Hematopoietic multipotent progenitor cell treated with erythropoietin and hydrocortisone succinate and interleukin-3 and kit ligand, for 4 days (in vitro differentiated cells): ENCODE results near the gene TCERG1L.
A peak's percentile ranks its signal among the peaks of the same experiment; 100 is the strongest.
"Not testable (repeated sequence)": the region's sequence is repeated elsewhere in the genome, so short reads cannot be mapped to it uniquely, and the experiment has no call there.

Experiments used
- DNase-seq: peaks from one replicate; pipeline ENCODE4 v3.0.0-alpha.2; 2015

TCERG1L gene

DNA sequence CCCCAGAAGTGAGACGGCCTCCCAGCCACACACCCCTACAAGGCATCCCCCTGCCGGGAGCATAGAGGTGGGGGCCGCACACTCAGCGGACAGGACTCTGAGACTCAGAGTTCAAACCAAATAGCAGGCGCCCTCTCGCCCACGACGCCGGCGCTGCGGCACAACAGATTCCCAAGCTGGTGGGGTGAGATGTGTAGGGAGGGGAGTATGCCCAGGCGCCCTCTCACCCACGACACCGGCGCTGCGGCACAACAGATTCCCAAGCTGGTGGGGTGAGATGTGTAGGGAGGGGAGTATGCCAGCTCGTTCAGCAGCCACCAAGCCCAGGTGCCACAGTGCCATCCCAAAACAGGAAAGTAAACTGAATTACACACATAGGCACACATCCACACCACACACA is 64.7 kb downstream of the TCERG1L start:
- no peak for DNase-seq

DNA sequence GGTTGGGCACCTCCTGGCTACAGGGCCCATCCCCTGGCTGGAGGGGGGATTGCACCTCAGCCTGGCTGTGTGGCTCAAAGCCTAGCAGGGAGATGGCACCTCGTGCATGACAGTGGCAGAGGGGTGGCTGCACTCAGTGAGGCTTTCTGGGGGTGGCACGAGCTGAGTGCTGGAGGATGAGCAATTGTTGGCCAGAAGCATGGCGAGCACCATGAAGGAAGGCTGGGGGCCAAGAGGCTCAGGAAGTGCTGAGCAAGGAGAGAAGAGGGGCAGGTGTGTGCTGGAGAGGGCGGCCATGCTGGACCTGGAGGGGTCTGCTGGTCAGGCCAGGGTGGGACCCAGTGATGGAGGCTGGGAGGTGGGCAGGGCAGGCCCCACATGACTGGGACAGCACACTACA is 65.4 kb downstream of the TCERG1L start:
- DNase-seq: no peak

DNA sequence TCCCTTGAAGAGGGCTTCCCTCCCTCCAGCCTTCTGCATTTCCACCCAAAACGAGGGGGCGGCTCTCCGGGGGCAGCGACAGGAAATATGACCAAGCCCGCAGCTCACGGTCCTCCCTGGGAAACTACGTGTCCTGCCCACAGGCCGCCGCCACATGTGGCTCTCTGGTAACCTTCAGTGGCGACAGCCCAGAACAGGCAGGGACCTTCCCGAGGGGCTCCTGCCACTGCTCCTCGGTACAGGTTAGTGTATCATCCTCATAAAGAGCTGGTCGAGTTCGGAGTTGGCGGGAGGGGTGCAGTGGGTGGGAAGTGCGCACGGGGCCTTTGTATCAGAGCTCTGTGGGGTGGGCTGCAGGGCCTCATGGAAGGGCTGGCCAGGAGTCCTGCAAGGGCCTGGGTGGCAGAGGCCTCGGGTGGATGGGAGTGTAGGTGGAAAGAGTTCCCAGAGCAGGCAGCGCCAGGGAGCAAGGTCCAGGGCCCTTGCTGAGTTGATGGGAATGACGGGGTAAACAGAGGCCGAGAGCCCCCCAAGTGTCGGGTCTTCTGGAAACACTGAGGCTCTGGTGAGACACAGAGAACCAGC is 66.0 kb downstream of the TCERG1L start:
- no peak for DNase-seq

DNA sequence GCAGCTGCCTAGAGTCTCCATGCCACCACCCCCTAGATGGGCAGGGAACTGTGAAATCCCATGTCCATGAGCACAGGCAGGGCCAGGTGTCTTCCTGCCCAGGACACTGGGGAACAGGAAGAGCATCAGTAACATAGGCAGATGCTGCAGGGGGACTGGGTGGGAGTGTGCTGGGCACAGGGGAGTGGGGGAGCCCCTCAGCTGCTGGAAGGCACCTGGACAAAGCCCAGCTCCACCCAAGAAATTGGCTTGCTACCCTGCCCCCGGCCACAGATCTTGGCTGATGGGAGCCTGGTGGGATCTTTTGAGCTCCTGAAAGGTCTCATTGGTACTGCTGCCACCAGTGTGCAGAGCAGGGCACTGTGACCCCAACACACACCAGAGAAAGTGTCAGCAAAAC is 66.7 kb downstream of the TCERG1L start:
- DNase-seq: no peak

DNA sequence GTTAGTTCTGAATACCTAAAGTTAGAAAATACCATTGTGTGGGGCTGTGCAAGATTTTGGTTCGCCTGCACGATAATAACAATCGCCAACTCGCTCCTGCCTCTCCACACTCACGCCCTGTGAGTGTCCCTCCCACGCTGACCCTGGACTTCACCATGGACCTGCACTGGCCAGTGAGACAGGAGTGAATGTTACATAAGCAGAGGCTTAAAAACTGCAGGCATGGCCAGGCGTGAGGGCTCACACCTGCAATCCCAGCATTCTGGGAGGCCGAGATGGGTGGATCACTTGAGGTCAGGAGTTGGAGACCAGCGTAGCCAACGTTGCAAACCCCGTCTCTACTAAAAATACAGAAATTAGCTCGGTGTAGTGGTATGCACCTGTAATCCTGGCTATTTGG is 68.4 kb downstream of the TCERG1L start:
- no peak for DNase-seq

DNA sequence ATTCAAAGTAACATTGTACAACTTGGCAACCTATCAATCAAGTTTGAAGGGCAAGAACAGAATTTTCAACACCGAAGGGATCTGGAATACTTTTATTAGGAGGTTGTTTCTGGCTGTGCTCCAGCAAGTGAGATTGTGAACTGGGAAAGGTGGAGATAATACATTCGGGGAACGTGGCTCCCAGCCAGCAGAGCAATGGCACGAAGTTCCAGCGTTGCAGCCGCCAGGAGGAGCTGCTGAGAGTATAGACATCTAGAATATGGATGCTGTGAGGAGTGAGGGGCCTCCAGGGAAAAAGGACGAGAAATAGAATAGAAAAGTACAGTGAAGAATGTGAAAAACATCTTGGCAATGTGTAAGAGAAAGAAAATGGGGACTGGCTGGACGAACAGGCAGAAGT is 69.5 kb downstream of the TCERG1L start:
- DNase-seq: peak; percentile 36

DNA sequence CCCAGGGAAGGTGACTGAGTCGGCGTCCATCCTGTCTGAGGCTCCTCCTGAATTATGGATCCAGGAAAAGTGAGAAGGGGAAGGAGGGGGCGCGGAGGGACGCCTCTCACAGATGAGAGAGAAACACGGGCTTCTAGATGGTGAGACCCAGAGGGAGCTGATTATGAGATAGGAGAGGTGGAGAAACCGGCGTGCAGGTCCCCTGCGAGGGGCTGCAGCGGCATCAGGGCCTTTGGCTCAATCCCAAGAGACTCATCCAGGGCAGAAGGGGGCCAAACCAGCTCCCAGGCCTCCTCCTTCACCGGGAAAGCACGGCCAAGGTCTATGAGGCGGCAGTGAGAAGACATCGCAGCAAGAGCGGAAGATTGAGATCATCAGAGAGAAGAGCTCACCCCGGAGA is 70.8 kb downstream of the TCERG1L start:
- no peak for DNase-seq

DNA sequence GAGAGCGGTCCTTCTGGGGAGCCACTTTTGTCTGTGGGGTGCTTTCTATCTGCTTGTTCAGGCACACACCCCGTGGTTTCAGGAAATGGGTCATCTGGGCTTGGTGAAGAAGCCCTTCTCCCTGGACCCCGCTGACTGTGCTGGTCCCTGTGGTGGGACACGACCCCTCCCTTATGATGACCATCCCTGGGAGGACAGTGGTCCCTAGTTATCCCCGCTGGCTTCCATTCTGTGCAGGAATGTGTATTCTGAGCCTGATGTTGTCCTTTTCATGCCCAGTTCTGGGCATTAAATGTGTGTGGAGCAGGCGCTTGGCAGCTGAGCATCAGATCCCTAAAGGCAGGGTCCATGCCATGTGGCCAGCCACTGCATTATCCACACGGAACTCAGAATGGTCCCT is 71.6 kb downstream of the TCERG1L start:
- no peak for DNase-seq

DNA sequence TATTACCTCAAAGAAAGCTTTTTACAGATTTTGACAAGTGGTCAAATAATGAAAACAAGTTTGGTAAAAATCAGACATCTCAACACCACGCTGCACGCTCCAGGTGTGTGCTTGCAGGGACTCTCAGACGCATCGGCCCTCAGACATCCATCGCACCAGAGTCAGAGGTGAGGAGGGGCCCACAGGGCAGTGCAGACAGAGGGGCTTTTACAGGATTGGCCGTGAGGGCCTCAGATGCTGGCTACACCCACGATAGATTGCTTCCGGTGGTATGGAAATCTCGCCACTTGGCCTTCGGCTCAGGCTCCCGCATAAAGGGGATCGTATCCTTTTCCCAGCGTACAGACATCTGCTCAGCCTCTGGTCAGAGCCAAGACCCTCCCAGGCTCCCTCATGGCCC is 72.1 kb downstream of the TCERG1L start:
- DNase-seq: no peak

DNA sequence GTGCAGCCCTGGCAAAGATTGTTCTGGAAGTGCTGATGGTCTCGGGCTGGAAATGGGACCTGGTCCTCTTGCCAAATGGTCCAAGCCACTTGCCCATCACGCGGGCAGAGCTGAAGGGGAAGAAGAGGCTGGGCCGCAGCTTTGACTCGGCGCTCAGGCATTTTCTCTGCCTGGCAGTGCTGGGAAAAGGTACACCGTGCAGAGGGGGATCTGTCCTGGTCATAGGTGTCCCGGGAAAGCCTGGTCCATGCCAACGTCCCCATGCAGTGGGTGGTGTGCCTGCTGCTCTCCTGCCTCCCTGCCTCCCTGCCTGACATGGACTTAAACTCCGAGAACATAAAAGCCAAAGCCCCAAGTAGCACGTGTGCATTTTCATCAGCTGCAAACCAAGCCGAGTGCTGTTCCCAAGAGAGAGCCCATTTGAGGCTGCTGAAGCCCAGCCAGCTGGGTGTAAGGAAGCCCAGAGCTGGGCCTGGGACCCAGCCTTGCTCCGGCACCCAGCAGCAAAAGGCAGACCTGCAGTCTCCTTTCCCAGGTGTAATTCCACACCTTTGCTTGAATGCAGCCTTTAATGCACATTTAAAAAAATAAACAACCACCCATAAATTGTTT is 72.7 kb downstream of the TCERG1L start:
- no peak for DNase-seq

DNA sequence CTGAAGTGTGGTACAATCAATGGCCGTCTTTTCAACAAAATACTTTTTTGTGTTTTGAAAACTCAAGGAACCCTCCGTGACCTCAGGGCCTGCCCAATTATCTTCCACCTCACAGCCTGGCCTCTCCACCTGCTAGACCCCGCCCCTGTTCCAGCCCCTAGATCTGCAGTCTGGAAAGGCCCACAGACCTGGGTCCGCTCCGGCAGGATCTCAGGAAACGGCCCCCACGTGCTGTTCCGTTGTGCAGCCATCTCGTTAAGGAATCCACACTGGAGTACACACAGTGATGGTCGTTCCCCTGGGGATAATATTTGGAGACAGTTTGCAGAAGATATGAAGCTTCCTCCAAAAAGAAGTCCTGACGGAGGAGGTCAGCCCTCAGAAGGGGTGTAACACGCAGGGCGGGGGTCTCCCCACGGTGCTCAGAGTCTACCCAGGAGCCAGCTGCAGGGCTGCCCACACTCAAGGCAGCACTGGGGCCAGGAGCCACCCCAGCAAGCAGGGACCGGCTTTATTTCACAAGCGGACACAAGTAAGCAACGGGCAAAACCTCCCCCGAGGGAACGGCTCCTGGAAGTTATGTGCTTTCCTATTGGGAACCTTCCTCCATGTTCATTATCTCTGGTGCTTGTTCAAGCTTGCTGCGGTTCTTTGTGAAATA is 73.4 kb downstream of the TCERG1L start:
- no peak for DNase-seq

DNA sequence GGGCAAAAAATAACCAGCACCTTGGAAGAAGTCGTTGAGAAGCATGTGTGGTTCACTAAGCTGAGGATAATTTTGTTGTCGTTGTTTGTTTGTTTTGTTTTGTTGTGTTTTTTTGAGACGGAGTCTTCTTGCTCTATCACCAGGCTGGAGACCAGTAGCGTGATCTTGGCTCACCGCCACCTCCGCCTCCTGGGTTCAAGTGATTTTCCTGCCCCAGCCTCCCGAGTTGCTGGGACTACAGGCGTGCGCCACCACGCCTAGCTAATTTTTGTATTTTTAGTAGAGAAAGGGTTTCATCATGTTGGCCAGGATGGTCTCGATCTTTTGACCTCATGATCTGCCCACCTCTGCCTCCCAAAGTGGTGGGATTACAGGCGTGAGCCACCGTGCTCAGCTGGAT is 76.9 kb downstream of the TCERG1L start:
- not testable (repeated sequence) for DNase-seq

DNA sequence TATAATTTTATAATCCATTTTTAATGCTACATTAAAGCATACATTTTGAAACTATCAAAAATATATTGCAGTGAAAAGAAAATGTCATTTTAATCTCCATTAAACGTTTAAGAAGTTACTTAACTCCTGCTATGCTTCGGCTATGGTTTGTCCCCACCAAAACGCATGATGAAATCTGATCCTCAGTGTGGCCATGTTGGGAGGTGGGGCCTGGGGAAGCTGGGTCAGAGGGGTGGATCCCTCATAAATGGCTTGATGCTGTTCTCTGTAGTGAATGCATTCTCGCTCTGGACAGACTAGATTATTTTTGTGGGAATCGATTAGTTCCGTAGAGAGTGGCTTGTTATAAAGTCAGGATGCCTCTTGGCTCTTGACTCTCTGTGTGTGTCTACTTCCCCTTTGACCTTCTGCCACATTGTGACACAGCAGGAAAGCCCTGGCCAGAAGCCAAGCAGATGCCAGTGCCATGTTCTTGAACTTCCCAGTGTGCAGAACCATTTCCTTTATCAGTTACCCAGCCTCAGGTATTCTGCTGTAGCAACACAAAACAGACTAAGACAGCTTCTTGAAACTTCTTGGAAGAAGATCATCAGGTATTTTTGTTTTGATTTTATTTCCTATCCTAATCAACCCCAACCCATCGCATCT is 77.8 kb downstream of the TCERG1L start:
- no peak for DNase-seq

DNA sequence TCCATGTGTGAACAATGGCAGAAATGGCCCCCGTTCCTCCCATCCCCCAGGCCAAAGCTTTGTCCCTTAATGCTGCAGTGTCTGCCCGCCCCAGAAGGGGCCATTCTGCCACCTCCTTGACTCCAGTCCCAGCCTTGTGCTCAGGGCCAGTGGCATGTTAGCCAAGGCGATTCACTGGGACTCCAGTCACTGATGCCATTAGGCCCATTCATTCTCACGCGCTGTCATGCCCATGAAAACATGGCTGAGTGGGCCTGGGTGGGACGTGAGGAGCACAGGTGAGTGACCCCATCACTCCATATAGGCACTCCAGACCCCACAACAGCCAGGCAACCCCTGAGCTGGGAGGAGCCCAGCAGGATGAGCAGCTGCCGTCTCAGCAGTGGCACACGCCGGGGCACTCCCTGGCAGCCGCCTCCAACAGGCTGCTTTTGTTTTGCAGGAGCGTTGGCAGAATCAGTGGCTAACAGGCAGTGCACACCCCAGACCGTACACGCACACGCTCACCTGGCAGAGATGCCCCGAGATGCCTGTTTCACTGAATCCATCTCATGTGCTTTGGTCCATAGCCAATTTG is 79.5 kb downstream of the TCERG1L start:
- no peak for DNase-seq

DNA sequence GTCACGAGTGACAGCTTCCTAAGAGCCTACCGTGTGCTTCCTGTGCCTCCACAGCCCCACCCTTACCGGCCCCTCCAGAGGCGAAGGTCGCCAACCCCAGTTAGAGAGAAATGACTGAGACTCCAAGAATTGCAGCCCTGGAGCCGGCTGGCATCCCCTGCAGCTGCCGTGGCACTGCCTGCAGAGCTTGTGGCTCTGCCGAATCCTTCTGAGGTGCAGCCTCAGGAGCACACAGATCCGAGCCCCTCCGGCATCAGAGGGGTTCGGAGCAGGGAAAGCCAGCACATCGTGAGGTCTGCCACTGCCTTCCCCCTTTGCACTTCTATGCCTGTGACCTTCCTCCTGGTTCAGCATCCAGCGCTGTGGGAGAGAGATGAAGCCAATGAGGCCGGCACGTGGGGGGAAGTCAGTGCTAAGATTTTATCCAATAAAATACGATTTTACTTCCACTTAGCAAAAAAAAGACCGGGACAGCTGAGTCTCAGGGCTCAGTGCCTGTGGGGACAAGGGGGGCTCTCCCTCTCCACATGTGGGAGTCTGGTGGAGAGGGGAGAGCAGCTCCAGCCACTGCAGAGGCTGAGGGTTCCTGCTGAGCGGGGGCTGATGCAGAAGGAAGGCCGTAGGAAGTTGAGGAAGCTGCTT is 80.1 kb downstream of the TCERG1L start:
- DNase-seq: no peak

DNA sequence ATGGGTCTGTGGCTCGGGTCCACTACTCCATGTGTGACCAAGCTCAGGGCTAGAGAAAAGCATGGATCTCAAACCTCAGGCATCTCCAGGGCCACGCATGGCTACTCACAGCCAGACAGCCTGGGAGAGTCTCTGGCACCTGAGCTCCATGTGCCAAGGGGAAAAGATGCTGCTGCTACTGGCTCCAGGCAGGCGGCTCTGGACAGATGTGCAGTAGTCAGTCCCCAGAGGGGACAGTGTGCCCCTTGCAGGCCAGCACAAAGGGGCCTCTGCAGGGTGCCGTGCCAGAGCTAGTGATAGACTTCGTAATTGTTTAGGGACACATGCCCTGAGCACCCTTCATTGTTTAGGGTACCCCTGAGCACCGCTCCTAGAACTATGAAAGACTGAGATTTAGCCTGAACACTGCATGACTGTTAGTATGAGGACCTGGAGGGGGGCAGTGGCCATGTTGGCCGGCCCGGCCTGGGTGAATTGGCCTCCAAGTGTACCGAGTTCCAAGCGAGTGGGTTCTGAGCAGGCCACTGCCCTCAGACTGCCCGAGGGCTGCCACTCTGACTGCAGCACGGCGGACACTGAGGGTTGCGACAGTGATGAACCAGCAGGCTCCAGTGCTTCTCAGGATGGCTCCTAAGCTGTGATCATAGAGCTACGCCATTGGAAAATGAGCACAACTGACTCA is 80.7 kb downstream of the TCERG1L start:
- no peak for DNase-seq

DNA sequence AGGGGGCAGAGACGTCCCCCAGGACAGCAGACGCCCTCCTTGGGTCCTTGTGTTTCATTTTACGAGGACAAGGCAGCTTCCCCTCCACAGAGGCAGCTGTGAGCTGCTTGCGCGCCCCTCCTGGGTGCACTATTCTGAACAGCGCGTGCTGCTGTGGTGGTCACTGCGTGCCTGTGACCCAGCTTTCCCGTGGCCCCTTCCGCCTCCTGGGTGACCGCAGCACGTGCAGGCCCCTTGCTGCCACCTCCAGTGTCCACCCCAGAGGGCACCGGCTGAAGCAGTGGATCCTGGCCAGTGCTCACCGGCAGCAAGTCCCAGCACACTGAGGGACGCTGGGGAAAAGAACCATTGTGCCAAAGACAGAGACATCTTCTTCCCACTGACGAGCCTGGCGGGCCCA is 81.4 kb downstream of the TCERG1L start:
- DNase-seq: no peak

DNA sequence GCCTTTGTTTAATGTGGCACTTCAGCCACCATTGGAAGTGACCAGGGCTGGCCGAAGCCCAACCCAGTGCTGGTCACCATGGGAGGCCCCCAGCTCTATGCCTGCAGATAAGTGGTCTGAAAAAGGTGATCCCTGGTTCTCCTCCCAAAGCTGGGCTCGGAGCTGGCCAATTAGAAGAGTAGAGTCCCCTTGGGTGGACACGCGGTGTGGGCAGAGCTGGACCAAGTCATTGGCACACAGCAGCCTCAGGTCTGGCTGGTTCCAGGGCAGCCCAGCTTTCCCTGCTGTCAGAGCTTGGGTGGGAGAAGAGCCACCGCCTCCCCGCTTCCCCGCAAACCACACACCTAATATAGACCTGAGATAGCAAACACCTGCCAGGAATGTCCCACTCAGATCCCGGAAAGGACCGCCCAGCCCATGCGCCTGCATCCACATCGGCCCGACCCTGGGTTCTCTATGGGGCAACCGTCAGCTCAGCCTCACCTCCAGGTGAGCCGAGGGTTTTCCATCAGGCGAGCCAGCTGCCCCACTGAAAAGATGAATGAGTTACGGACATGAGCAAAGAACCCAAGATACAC is 84.3 kb downstream of the TCERG1L start:
- no peak for DNase-seq

DNA sequence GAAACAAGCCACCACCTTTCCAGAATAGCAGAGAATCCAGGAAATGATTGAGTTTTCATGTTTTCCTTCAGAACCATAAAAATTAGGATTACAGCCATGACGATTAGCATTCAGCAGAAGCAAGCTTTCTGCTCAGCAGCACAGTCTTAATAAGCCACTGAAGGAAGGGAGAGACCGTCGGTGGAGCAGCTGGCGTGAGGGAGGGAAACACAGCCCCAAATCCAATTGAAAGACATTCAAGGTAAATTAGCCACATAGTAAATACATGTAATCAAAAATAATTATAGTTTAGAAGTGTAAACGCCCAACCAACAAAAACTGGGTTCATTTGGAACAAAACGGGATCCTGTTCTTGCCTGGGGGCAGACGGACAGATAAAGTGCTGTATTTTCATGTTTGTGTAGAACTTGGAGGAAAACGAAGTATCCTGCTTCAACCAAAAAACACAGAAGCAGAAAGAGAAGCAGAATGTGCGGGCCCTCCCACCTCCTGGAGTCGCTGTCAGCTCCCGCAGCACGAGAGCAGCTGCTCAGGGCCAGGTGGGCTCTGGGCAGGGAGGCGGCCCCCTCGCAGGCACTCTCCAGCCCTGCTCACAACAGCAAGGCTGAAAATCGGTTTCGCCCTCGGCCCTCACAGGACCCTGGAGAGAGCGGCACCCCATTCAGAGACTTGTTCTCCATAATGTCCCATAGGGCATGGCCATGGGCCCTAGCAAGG is 84.9 kb downstream of the TCERG1L start:
- no peak for DNase-seq

DNA sequence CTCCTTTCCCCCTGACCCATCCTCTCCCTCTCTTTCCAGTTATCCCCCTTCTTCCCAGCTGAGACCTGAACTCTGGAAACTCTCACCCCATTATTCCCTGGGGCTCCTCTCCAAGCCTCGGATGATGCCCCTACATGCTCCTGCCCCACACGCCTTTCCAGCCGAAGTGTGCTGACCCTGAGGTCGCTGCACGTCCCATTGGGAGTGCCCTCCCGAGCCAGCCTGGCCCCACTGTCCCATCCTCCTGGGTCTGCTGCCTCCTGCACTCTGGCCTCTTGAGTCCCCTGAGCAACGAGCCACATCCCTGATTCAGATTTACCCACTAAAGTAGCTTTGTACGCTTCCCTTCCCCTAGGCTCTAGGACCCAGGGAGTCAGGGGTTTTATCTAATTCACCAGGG is 87.4 kb downstream of the TCERG1L start:
- DNase-seq: no peak

DNA sequence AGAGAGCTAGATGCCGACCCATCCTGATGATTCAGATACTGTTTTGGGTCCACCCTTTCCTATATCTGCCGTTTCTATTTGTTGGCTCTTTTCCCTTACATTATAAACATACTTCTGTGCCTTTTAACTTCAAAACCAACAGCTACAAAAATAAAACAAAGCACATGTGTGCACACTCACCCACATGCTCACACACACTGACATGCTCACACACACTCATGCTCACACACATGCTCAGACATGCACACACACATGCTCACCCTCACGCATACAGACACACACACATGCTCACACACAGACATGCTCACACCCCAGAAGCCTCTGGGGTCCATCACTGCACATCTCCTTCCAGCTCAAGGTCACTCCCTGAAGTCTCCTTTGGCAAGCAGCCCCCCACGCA is 88.1 kb downstream of the TCERG1L start:
- DNase-seq: no peak

DNA sequence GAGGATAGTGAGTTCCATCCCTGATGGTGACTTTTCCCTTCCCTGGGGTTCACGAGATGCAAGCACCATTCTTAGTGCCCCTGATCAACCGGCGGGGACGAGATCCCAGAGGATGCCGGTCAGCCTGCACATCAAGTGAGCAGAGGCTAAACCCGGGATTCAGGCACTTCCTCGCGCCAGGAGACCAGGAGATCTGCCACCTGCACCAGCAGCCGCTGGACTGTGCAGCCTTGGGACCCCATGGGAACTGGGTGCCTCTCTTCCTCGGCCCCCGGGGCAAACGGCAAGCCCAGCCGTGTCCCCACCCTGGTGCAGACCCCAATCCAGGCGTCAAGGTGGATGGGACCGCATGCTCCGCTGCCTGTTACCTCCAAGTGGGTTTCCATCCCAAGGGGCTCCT is 88.5 kb downstream of the TCERG1L start:
- DNase-seq: no peak
